ENCODE data around the gene FKBP1B. TPM values are rescaled to one million over a fixed set of nuclear protein-coding genes. Genes with fewer than 3 reads are reported as not detected.
"Not testable (repeated sequence)": the region's sequence is repeated elsewhere in the genome, so short reads cannot be mapped to it uniquely, and the experiment has no call there.

FKBP1B gene
- total RNA-seq, 1 donor = 7.9 TPM

DNA sequence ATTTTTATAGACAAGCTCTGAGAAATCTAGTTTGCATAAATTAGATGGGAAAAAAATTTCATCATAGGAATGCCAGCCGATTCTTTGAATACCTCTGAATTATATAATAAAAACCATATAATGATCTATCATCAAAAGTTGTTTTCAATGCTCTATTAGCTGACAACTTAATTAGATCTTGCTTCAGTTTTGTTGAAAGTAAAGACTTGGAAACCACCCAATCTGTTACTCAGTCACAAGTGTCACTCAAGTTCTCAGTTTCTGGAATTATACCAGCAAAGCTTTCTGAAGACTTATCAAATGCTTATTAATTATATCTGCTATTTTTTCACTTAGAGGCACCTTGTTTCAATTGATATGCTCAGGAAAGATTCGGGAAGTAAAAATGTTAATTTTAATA lies 52.5 kb downstream of the FKBP1B start:
- H3K4me3 ChIP-seq (ENCODE audit: low read depth, low read length) = no peak overlapping the region
- TF ChIP-seq, protein P1, sequence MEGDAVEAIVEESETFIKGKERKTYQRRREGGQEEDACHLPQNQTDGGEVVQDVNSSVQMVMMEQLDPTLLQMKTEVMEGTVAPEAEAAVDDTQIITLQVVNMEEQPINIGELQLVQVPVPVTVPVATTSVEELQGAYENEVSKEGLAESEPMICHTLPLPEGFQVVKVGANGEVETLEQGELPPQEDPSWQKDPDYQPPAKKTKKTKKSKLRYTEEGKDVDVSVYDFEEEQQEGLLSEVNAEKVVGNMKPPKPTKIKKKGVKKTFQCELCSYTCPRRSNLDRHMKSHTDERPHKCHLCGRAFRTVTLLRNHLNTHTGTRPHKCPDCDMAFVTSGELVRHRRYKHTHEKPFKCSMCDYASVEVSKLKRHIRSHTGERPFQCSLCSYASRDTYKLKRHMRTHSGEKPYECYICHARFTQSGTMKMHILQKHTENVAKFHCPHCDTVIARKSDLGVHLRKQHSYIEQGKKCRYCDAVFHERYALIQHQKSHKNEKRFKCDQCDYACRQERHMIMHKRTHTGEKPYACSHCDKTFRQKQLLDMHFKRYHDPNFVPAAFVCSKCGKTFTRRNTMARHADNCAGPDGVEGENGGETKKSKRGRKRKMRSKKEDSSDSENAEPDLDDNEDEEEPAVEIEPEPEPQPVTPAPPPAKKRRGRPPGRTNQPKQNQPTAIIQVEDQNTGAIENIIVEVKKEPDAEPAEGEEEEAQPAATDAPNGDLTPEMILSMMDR (IDR thresholded peaks at IDR 0.05; ENCODE audit: insufficient read depth, low read length) = no peak
- DNase-seq (ENCODE audit: low read depth) = no peak

DNA sequence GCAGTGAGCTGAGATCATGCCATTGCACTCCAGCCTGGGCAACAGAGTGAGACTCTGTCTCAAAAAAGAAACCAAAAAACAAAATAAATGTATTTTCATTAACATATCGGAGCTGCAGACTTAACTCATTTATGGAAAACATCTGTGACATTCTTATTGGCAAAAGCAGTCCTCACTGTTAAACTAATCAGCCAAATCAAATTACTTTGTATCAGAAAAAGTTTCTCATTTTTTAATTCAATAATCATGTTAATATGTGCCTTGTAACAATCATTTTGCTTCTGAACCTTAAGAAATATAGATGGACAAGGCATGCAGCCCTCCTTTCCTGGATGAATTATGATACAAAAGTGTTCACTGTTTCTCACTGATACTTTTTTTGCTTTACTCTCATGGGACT lies 53.1 kb downstream of the FKBP1B start:
- no peak overlapping the region for H3K4me3 ChIP-seq (ENCODE audit: low read depth, low read length)
- TF ChIP-seq, protein P1 (IDR thresholded peaks at IDR 0.05; ENCODE audit: insufficient read depth, low read length) = no peak
- DNase-seq (ENCODE audit: low read depth) = no peak

DNA sequence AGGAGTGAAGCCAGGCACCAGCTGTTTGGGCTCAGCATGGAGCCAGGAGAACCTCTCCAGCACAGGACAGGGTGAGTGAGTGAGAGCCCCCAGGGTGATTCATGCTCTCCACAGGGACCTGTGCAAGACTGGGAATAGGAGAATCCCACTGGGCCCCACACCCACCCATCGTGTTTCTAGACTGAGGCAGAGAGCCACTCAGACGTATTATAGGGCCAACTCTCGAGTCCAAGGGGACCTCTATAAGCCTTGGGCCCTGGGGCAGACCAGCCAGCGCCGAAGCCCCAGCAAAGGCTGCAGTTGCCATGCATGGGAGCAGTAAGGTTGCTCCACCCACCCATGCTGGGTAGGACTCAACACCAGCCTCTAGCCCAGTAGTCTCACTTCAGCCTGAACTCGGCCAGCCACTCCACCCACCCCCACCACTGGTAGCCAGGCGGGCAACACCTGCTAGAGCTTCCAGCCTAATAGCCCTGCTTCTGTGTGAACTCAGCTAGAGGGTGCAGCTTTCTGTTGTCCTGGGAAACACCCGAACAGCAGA lies 54.6 kb downstream of the FKBP1B start:
- TF ChIP-seq, protein P1 (IDR thresholded peaks at IDR 0.05; ENCODE audit: insufficient read depth, low read length) = no peak
- H3K4me3 ChIP-seq (ENCODE audit: low read depth, low read length) = no peak overlapping the region
- DNase-seq (ENCODE audit: low read depth) = no peak

DNA sequence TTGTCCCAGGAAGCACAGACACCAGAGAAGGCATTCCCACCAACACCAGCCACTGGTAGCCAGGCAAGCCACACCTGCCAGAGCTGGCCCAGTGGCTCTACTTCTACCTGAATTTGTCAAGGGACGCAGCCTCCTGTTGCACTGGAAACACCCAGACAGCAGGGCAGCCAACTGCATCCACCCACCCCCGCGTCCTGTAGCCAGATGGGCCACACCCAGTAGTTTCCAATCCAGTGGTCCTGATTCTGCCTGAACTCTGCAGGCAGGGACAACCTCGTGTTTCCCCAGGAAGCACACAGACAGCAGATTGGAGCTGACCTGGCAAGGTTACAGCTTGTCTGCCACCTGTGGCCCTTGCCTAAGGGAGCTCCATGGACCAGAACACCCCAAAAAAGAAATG lies 55.4 kb downstream of the FKBP1B start:
- TF ChIP-seq, protein P1 (IDR thresholded peaks at IDR 0.05; ENCODE audit: insufficient read depth, low read length) = no peak
- H3K4me3 ChIP-seq (ENCODE audit: low read depth, low read length) = no peak overlapping the region
- no peak for DNase-seq (ENCODE audit: low read depth)

DNA sequence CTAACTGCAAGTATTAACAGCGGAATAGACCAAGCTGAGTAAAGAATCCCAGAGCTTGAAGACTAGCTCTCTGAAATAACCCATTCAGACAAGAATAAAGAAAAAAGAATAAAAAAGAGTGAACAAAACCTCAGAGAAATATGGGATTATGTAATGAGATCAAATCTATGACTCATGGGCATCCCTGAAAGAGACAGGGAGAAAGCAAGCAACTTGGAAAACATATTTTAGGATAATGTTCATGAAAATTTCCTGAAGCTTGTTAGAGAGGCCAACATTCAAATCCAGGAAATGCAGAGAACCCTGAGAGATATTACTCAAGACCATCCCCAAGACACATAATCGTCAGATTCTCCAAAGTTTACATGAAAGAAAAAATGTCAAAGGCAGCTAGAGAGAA lies 56.3 kb downstream of the FKBP1B start:
- TF ChIP-seq, protein P1 (IDR thresholded peaks at IDR 0.05; ENCODE audit: insufficient read depth, low read length) = no peak
- DNase-seq (ENCODE audit: low read depth) = peak; percentile 44
- H3K4me3 ChIP-seq (ENCODE audit: low read depth, low read length) = no peak overlapping the region

DNA sequence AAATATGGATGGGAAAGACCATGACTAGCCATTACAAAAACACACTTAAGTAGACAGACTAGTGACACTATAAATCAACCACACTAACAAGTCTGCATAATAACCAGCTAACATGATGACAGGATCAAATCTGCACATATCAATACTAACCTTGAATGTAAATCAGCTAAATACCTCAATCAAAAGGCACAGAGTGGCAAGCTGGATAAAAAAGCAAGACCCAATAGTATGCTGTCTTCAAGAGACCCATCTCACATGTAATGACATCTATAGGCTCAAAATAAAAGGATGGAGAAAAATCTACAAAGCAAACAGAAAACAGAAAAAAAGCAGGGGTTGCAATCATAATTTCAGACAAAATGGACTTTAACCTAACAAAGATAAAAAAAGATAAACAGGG lies 57.2 kb downstream of the FKBP1B start:
- TF ChIP-seq, protein P1 (IDR thresholded peaks at IDR 0.05; ENCODE audit: insufficient read depth, low read length) = no peak
- DNase-seq (ENCODE audit: low read depth) = no peak
- H3K4me3 ChIP-seq (ENCODE audit: low read depth, low read length) = no peak overlapping the region

GRCh38 chr2:24107336-24107735 lies 57.8 kb downstream of the FKBP1B start:
- no peak overlapping the region for H3K4me3 ChIP-seq (ENCODE audit: low read depth, low read length)
- DNase-seq (ENCODE audit: low read depth) = no peak
- TF ChIP-seq, protein P1 (IDR thresholded peaks at IDR 0.05; ENCODE audit: insufficient read depth, low read length) = no peak

DNA sequence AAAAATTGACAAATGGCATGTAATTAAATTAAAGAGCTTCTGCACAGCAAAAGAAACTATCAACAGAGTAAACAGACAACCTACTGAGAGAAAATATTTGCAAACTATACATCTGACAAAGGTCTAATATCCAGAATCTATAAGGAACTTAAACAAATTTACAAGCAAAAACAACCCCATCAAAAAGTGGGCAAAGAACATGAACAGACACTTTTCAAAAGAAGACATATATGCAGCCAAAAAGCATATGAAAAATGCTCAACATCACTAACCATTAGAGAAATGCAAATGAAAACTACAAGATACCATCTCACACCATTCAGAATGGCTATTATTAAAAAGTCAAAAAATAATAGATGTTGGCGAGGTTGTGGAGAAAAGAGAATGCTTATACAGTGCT lies 59.9 kb downstream of the FKBP1B start:
- not testable (repeated sequence) for DNase-seq (ENCODE audit: low read depth); H3K4me3 ChIP-seq (ENCODE audit: low read depth, low read length)
